GM18505 (cell line): Measurements from ENCODE around the gene NPM1.
"Not testable (repeated sequence)": the region's sequence is repeated elsewhere in the genome, so short reads cannot be mapped to it uniquely, and the experiment has no call there.

Experiments
- ATAC-seq: cut with Tn5 transposase; IDR thresholded peaks from one replicate; pipeline ENCODE4 v1.9.1; 2021; ENCODE audit not compliant: unreplicated experiment
- POLR2A ChIP-seq: IDR thresholded peaks from 4 replicates; pipeline ENCODE4 v1.6.1; 2011; ENCODE audit warnings: borderline replicate concordance; ENCODE audit not compliant: insufficient read depth, insufficient read length; ENCODE audit errors: extremely low read depth

NPM1 gene, protein sequence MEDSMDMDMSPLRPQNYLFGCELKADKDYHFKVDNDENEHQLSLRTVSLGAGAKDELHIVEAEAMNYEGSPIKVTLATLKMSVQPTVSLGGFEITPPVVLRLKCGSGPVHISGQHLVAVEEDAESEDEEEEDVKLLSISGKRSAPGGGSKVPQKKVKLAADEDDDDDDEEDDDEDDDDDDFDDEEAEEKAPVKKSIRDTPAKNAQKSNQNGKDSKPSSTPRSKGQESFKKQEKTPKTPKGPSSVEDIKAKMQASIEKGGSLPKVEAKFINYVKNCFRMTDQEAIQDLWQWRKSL

DNA sequence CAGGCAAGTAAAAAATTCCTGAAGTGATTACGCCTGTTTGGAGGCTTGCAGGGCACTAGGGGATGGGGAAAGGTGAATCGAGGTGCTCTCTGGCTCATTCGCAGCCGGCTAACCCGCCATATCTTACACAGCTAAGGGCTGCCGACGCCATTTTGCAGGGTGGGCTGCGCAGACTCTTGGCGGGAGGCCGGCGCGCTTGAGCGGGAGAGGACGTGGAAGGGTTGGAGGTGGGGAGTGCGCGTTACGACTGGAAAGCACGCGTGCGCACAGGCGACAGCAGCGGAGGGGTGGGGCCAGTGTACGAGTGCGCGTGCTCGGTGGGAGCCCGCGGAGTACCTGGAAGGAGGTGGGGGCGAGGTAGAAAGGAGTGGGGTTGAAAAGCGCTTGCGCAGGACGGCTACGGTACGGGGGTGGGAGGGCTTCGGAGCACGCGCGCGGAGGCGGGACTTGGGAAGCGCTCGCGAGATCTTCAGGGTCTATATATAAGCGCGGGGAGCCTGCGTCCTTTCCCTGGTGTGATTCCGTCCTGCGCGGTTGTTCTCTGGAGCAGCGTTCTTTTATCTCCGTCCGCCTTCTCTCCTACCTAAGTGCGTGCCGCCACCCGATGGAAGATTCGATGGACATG, at the start of gene NPM1:
Gene NPM1 (plus strand): TSS at position 505 of the 625 bp plus-strand sequence. CDS start 100 bp downstream, at position 605.
- TF ChIP-seq POLR2A = peak; percentile 99
- ATAC-seq = peak; percentile 80

DNA sequence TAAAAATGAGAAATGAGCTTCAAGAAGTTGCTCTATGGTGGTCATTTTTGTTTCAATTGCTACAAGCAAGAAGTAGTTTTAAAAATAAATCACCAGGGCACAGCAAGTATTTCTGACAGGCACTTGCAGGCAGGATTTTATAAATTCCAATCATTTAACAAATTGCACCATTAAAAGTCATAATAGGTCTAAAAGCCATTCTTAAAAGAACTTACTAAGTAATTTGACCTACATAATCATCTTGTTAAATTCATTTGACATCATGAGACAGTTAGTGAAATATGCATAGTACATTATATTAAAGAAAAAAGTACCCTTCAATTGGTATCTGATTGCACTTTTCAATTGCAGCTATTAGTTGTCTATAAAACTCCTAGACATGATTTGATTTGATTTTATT, 47.6 kb upstream of the NPM1 start:
- TF ChIP-seq POLR2A = no peak
- ATAC-seq = no peak

DNA sequence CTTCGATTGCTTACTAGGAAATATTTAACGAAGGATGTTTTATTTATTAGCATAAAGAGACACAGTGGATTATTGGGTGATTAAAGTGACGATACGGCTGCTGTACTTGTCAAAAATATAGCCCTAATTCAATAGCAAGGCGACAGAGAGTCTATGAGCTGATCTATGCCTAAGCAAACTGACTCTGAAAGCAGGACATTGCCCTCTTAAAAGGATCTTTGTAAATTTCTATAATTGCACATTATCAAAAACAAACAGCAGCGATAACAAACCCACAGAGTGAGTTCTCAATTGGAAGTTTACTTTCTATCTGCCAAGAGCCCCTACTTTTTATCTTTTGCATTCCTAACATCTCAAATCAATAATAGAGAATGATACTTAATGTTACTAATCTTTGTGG, 47.2 kb upstream of the NPM1 start:
- TF ChIP-seq POLR2A = no peak
- no peak for ATAC-seq

DNA sequence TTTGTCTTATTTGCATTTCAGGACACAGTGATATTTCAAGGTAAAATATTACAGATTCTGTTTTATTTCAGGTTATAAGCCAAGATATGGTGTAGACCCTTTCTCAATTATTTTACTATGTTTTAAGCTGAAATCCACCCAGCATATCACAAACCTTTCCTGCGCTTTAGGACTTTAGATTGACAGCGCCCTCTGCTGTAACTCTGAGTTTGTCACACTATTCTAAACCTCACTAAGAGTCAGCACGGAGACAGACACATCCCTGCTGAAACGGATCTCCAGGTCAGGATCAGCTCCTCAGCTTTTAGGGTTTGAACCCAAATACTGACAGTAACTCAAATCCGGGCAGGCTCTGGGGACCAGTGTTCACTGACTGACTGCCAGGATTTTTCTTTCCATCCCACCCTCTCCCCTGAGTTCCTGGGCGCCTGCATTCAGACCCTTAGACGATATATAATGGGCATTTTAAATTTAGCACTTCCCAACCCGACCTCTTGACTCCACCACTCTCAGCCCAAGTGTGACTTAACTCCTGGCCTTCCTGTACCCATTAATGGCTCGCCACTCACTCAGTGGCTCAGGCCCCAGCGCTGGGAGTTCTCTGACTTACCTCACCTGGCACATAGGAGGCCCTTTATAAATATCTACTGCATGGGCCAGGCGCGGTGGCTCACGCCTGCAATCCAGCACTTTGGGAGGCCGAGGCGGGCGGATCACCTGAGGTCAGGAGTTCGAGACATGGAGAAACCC, 45.1 kb upstream of the NPM1 start:
- ATAC-seq = no peak
- no peak for TF ChIP-seq POLR2A

DNA sequence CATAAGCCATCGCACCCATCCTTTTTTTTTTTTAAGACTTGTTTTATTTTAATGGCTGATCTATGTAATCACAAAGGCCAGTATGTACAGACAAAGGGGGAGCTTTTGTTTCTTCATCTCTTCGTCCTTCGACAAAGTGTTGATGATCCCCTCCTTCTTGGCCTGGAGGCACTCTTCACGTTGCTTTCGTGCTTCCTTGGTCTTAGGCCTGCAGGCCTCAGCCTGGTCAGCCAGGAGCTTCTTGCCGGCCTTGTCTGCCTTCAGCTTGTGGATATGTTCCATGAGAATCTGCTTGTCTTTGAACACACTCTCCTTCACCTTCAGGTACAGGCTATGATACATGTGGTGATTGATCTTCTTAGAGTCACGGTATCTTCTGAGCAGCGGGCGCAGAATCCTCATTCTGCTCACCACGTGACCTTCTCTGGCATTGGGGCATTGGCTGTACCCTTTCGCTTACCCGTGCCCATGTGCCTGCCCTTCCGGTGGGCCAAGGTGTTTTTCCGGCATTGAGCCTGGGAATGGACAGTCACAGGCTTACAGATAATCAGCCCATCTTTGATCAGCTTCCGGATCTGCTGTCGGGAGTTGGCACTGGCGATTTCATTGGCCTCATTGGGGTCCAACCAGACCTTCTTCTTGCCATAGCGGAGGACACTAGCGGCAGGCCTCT, 42.6 kb upstream of the NPM1 start:
- no peak for TF ChIP-seq POLR2A
- no peak for ATAC-seq

DNA sequence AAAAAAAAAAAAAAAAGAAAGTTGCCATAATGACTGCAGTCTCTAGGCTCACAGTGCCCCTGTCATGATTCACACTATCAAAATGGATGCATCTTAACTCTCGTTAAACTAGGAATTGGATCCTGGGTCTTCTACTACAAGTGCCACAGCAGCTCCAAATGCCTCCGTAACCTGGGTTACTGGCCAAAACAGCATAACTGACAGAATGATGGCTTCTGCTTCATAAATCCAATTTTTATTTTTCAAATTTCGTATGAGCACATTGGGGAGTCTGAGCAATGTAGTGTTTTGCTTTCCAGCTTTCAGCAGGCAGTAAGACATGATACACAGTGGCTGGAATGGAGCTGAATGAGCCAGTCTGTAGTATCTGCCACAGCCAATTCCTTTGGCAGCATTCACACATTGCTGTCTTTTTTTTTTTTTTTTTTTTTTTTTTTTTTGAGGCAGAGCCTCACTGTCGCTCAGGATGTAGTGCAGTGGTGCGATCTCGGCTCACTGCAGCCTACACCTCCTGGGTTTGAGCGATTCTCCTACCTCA, 36.0 kb upstream of the NPM1 start:
- ATAC-seq = no peak
- no peak for TF ChIP-seq POLR2A

DNA sequence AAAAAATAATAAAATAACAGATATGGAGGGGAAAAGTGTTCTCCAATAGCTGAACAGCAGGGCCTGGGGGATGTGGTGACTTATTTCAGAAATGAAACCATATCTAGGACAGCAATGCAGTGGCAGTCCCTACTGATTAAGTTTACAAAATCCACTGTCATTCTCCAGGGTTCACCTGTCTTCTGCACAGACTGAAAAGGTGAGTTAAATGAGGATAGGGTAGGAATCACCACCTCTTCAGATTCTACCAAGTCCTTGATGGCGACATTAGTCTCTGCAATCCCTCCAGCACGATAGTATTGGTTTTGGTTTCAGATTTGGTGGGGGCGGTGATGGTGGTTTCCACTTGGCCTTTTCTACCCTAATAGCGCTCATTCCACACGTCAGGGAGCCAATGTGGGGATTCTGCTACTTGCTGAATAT, 32.3 kb upstream of the NPM1 start:
- no peak for TF ChIP-seq POLR2A
- peak; percentile 88 for ATAC-seq

DNA sequence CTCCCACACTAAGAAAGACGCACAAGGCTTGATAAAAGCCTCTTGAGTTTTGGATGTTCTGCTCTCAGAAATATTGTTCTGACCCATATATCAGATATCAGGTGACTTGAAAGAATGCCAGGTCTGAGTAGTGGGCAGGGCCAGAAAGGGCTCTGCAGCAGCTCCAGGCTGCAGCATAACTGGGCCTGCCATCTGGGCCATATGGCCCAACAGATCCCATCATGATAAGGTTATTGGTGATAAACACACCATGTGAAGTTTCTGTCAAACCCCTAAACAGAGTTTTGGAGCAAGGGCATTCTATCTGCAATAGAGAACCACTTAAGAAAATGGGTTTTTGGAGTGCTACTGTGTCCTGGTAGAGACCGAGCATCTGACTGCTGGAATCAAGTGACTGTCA, 29.8 kb upstream of the NPM1 start:
- TF ChIP-seq POLR2A = no peak
- no peak for ATAC-seq

DNA sequence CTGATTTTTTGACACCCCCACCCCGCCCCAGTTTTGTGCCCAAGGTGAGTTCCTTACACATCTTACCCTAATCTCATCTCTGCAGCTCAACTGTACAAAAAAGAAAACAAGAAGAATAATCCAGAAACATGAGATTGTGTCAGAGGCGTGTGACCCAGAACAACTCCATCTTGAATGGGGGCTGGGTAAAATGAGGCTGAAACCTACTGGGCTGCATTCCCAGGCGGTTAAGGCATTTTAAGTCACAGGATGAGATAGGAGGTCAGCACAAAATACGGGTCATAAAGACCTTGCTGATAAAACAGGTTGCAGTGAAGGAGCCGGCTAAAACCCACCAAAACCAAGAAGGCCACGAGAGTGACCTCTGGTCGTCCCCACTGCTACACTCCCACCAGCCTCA, 26.5 kb upstream of the NPM1 start:
- ATAC-seq = not testable (repeated sequence)

DNA sequence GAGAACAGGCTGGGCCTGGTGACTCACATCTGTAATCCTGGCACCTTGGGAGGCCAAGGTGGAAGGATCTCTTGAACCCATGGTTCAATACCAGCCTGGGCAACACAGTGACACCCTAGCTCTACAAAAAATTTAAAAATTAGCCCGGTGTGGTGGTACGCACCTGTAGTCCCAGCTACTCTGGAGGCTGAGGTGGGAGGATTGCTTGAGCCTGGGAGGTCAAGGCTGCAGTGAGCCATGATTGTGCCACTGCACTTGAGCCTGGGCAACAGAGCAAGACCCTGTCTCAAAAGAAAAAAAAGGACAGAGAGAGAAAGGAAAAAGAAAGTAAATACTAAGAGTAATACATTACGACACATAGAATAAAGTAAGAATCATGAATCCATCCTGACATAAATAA, 24.4 kb upstream of the NPM1 start:
- not testable (repeated sequence) for ATAC-seq

DNA sequence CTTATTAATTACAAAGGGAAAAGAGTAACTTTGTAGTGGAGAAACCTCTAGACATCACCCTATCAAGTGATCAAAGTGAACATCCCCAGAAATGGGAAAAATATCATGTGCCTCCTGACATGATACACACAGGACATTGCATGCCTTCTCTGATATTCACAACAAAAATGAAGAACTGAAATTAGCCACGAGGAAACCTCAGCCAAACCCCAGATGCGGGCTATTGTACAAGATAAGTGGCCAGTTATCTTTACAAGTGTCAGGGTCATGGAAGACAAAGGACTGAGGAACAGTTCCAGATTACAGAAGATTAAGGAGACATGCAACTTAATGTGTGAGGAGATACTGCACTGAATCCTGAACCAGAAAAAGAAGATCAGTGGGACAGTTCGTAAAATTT, 23.8 kb upstream of the NPM1 start:
- no peak for TF ChIP-seq POLR2A
- ATAC-seq = peak; percentile 66

DNA sequence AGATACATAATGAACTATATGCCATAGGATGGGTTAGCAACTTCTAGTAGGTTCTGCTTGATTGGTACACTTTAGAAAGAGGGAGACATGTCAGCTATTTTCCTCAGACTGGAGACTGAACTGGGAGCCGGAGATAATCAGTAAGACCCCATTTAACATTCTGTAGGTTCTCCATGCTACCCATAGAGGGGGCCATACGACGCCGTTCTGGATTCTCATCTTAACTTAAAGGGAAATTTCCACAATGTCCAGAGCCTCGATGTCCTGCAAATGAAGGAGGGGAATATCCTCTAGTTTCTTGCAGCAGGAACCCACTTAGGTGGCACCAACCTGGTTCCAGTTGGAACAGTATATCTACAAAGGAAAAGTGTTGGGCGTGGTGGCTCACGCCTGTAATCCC, 22.3 kb upstream of the NPM1 start:
- no peak for ATAC-seq
- TF ChIP-seq POLR2A = no peak

DNA sequence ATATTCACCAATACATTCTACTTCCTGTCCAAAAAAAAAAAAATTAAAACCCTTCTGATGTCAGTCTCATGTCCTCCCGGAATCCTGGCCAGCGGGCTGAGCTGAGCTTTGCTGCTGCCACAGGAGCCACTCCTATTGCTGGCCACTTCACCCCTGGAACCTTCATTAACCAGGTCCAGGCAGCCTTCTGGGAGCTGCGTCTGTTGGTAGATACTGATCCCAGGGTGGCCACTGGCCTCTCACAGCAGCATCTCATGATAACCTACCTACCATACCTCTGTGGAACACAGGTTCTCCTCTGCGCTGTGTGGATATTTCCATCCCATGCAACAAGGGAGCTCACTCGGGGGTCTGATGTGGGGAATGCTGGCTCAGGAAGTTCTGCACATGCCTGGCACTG, 21.0 kb upstream of the NPM1 start:
- TF ChIP-seq POLR2A = no peak
- no peak for ATAC-seq
